Stimulated activated CD4-positive, alpha-beta T cell treated with anti-CD3 and anti-CD28 coated beads, Interleukin-1b, Interleukin-23, amount 100 ng/mL, for 24 hours (primary cell): ENCODE results near the gene C21orf58.

Experiments
- DNase-seq, 4 experiments: peaks; one replicate each; pipeline ENCODE4 v3.0.0-alpha.2; 2020; ENCODE audit warnings: low read depth in 4 of 4, low spot score in 1 of 4

The C21orf58 gene

GRCh38 chr21:46264690-46265144 lies 59.0 kb downstream of the C21orf58 start:
- DNase-seq, result no peak

- no peak for DNase-seq
Measured at GRCh38 chr21:46264046-46264689, 59.5 kb downstream of the C21orf58 start.

GRCh38 chr21:46256501-46256994 lies 67.1 kb downstream of the C21orf58 start:
- no peak for DNase-seq

- DNase-seq, result no peak
Measured at GRCh38 chr21:46255758-46256337, 67.8 kb downstream of the C21orf58 start.

GRCh38 chr21:46255166-46255565 lies 68.5 kb downstream of the C21orf58 start:
- no peak for DNase-seq

GRCh38 chr21:46254208-46254975 lies 69.3 kb downstream of the C21orf58 start:
- no peak for DNase-seq

- peak in 2 of 4 experiments; percentile 15 to 16 for DNase-seq
Measured at GRCh38 chr21:46253610-46254124, 70.0 kb downstream of the C21orf58 start.

GRCh38 chr21:46252840-46253239 lies 70.8 kb downstream of the C21orf58 start:
- DNase-seq, result no peak
